ENCODE measurements around the gene RBM4B.
"Not testable (repeated sequence)": the region's sequence is repeated elsewhere in the genome, so short reads cannot be mapped to it uniquely, and the experiment has no call there.

Gene RBM4B, protein sequence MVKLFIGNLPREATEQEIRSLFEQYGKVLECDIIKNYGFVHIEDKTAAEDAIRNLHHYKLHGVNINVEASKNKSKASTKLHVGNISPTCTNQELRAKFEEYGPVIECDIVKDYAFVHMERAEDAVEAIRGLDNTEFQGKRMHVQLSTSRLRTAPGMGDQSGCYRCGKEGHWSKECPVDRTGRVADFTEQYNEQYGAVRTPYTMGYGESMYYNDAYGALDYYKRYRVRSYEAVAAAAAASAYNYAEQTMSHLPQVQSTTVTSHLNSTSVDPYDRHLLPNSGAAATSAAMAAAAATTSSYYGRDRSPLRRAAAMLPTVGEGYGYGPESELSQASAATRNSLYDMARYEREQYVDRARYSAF

DNA sequence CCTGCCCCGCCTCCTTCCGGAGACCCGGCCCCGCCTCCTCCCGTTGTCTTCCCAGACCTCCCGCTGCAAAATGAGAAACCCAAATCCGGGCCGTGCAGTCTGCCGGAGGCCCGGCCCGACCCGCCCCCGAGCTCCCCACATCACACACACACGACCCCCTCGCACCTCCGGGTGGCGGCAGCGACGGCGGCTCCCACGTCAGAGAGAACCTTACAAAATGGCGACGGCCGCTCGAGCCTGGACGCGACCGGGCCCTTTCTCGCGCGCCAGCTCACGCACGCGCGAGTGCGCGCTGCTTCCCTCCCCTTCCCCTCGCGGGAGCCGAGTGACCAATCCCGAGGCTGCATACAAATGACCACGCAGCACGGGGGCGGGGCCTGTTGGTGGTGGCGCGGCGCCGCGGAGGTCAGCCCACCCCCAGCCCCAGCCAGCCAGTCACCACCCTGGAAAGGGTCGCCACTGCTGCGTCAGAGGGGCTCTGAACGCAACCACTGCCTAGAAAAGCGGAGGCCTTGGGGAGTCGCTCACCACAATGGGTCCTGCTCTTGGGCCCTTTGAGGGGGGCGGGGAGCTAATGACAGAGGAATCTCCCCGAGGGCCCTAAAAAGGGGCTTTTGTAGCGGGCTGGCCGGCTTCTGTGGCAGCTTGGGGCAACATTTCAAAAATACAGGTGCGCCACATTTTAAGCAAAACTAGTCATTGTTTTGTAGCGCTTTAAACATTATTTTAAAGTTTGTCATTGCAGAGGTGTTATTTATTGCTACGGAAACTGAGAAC, at the start of gene RBM4B:
TSS of gene RBM4B (minus strand) at position 289 of the 777 bp plus-strand sequence. CDS start 808 bp downstream, outside the sequence.
- DNase-seq = peak; percentile 97

DNA sequence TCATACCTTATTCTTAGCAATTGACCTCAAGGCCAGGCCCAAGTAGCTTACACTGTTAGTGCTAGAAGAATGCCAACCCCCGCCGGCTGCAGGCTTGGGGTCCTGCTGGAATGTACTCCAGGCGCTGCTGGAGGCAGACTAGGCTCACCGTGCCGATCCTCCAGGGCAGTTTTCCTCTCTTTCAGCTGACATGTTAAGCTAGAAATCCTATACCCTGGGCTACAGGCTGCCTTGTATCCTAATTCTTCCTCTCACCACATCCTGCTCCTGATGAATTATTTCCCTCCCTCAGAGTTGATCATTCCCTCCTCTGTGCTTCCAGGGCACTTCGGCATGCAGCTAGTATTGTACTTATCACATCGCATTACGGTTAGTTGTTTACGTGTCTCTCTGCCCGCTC, 48.0 kb upstream of the RBM4B start:
- DNase-seq = no peak

DNA sequence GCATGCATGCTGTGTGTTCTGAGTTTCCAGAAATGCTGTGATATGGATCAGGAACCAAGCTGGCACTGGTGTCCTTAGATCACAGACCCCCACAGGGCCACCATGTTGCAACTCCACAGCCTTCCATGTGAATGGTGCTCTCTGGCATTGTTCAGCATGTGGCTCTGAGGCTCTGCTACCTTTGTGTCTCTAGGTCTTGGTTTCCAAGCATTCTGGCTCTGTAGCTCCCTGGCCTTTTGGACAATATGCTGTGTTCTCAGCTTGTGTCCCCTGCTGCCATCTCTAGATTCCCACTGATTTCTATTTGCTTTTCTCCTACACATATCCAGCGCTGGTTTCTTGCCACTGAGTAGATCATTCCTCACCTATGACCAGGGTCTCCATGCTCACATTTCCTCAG, 47.4 kb upstream of the RBM4B start:
- DNase-seq = no peak

DNA sequence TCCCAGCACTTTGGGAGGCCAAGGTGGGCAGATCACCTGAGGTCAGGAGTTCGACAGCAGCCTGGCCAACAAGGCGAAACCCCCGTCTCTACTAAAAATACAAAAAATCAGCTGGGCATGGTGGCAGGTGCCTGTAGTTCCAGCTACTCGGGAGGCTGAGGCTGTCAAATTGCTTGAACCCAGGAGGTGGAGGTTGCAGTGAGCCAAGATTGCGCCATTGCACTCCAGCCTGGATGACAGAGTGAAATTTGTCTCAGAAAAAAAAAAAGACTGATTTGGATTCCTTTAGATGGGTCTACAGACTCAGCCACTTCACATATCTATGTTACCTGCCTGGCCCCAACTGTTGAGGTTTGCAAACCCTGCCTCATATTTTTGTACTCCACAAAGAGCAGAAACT, 46.5 kb upstream of the RBM4B start:
- not testable (repeated sequence) for DNase-seq

DNA sequence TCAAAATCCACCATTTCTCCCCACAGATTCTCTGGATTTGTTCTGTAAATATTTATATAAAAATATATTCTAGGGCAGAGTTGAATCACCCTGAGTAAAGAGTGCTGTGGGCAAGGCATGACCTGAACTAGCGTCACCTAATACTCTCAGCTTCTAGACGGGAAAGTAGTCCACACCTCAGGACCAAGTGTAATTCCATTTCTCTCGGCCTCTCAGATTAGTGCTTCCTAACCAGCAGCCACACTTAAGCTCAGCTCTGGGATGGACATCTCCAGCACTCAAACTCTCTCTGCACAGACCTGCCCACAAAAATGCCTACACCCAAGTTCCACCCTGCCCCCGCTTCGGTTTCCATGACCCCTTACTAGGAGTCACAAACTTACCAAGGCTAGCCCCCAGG, 46.0 kb upstream of the RBM4B start:
- no peak for DNase-seq

DNA sequence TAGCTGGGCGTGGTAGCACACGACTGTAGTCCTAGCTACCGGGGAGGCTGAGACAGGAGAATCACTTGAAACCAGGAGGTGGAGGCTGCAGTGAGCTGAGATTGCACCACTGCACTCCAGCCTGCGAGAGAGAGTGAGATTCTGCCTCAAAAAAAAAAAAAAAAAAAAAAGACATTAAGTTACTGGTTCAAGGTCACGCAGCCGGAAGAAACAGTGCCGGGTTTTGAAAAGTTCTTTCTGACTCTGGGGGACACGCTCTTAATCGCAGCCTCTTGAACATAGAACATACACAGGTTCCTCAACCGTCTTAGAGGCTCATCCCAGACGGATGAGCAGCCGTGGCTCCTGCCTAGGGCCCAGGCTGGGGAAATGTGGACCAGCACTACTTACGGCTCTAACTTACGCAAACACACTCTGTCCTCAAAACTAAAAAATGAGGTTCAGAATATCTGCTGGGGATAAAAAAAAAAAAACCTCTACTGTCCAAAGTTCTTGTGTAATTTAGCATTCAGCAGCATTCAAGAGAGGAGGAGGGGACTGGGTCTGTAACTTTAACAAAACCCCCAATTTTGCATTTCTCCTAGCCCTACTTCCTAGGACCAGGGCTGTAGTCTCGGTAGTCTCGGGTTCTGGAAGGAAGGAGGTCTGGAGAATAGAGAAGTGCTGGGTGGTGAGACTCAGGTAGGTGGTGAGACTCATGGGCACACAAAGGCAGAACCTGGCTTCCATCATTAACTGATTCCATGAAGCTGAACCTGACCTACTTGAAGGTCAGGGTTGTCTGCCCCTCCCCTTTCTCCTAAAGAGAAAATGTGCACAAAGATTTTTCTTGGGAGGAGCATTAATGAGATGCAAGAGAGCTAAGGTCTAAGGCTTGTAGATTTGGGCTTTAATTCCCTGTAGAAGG, 45.3 kb upstream of the RBM4B start:
- no peak for DNase-seq

DNA sequence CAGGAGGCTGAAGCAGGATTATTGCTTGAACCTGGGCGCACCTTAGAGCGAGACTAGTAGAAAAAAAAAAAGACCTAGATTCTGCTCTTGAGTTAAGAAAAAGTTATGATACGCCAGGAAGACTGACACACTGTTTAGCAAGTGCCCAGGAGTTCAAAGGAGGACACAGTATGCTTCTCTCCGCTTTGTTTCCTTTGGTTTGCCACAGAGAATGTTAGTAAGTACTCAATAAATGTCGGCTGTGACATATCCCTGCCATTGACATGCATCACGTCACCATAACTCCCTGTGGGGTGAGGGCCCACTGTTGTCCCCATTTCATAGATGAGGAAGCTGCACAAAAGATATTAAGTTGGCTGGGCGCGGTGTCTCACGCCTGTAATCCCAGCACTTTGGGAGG, 44.3 kb upstream of the RBM4B start:
- DNase-seq = no peak

DNA sequence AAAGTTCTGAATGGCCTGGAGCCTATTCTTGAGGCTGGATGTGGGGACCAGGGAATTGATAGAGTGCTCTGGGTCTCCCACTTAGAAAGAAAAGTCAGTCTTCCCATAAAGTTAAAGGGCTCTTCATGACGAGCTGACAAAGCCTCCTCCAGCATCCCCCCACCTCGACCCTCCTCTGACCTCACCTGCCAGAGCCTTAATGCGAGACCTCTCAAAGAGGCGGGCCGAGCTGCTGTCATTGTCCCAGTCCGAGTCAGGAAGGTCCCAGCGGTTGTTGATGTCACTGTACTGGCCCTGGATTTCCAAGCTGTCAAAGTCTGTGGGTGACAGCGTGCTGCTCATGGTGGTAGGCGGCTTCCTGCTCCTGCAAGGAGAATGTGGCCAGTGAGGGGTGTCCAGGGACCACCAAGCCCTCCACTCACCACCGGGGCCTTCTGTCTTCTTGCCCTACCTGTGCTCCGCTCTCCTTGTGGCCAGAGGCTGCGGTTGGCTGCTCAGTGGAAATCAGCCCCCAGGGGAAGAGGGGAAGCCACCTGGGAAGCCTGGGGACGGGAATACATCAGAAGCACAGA, 43.3 kb upstream of the RBM4B start:
- DNase-seq = no peak

DNA sequence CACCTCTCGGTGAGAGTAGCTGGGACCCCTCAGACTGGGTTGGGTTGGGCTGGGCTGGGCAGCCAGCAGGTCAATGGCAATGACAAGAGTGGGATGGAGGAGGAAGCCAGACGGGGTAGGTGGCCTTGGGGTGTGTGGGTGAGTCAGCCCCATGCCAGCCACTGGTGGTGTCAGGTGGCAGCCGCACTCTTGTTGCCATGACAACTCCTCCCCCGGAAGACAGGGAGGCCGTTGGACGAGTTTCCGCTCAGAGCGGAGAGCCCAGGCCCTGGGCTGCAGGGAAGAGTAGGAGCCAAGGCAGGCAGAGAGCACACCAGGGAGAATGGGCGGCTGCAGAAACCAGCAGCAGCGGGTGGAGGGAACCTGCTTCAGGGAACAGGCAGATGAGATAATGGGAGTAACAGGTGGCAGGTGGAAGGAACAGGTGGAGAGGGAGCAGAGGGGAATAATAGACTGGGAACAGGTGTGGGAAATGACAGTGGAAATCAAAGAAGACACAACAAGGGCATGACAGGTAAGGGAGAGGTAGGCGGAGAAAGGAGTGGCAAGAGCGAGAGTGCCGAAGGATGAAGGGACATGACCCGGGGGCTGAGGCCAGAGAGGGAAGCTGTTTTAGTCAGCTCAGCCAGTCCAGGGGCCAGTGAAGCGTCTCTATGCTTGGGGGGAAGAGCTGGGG, 42.7 kb upstream of the RBM4B start:
- DNase-seq = peak; percentile 95

DNA sequence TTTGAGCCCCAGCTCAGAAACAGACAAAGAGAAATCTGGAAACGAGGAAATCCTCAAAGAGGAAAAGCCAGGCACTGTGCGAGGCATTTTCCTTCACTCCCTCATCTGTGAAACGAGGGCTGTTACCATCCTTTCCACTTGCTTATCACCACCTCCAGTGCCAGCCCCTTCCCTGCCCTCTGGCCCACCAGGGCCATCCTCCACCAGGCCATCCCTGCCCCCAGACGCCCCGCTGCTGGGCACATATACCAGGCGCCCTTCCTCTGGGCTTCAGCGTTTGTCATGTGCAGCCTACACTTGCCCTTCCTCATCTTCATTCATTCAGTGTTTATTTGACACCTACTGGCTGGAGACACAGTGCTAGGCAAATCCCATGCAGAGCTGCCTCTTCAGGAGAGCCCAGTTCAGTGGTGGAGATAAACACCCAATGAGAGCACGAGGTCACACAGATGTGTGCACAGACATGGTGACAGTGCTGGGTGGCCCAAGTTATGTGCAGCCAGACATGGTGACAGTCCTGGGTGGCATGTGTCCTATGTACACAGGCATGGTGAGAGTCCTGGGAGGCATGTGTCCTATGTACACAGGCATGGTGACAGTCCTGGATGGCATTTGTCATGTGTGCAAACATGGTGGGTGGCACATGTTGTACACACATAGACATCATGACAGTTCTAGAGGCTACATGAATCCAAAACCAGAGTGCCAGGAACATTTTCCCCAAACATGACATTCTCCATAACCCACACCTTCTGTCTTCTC, 41.6 kb upstream of the RBM4B start:
- DNase-seq = no peak

DNA sequence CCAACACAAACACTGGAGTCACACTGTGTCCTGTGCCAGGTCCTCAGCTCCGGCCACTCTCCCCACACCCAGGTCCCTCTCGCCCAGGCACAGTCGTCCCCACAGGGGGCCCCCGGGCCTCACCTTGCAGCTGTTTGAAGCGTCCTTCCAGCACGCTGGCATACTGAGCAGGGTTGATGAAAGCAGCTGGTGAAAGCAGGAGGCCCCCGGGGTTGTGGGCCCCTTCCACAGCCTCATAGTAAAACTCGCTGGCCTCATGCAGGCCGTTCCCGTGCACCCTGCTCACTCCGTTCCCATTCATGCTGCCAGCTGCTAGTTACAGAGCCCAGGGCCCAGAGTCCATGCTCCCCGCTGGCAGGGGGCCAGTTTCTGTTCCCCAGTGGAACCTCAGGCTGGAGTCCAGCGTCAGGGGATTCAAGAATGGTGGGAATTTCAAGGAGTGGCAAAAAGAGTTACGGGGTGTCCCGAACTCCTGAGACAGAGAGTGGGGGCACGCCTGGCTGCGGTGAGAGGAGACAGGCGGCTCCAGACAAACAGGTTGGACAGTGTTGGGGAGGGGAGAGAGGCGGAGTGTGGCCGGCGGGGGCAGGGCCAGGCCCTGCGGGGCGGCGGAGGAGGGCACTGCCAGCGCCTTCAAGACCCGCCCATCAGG, 40.8 kb upstream of the RBM4B start:
- DNase-seq = no peak

DNA sequence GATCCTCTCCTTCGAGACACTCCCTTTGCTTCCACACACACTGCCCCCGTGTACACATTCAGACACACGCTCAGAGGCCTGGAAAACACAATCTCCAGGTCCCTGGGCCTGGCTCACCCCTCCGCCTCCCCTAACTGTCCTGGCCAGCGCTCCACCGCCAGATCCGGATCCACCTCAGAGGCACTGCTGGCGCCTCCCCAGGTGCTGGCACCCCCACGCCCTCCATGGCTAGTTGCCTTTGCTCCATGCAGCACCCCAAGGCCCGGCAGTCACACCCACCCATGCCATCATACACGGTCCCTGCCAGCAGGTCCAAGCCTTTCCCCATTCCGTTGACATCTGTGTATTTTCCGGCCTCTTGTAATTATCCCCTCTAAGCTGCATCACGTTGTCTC, 40.2 kb upstream of the RBM4B start:
- DNase-seq = no peak

DNA sequence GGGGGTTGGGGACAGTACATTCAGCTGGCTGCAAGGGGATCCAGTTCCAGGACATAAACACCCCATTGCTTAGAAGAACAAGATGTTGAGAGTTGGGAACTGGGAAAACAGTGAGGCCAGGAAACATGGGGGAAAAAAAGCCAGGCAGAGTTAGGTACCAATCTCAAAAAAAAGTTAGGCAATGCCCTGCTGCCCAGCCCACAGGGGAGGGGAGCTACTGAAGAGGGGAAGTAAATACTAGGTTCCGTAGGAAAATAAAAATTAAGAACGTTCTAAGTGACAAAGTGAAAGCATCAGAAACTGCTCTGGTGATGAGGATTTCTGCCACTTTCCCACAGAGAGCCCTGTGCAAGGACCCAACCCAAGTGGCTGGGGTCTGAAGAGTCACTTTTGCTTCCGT, 39.3 kb upstream of the RBM4B start:
- DNase-seq = no peak

DNA sequence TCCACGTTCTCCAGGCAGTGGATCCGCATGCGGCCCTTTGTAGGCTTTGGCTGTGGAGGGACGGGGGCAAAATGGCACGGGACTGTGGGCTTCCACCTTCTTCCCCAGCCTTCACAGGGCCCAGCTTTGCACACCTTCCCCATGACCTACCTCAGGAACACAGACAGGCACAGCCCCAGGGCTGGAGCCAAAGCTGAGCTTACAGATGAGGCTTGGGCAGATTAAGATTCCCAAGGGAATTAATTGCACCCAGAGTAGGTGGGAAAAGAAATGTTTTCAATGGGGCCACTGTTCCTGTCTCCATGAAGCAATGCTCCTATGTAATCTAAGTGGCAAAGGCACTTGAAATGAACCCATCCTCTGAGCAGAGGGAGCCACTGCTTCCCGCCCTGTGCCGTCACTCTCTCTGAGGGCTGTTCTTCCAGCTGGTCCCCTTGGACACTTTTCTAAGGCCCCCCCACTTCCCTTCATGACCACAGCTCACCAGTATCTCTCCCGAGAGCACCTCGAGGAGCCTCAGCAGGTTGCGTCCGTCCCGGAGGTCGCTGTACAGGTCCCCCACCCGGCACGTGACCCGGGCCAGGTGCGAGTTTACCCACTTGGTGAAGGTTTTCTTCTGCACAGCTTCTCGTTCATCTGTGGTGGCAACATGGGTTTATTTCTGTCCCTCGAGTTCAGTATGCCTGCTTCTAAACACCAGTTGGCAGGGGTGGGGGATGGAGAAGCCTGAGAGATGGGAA, 37.8 kb upstream of the RBM4B start:
- DNase-seq = no peak

DNA sequence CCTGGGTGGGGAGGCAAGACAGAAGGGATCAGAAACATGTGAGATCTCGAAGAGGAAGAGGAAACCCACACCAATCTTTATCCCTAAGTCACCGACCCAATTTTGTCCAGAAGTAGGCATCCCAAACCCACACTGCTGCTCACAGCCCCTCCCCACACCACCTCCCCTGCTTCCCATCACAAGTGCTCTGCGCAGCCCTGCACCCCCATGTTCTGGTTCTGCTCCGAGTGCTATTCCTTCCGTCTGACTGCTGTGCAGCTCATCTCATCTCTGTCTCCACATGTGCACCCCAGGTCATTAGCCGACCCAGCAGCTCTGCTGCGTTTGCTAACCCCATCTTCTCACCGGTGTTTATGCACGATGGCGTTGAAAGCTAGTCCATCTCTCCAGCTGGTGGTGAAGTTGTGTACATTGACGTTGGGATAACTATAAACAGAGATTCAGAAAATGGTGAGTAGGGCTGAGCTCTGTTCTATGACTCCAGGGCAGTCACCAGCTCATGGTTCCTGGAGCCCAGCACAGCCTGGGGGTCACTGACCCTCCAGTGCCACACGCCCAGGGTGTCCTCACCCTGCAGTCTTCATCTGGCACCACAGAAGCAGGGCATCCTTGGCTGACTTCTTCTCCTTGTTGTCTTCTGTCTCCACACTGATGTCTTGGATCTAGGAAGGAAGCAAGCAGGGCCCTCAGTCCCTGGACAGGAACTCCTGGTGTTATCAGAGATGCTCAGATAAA, 36.2 kb upstream of the RBM4B start:
- DNase-seq = no peak

DNA sequence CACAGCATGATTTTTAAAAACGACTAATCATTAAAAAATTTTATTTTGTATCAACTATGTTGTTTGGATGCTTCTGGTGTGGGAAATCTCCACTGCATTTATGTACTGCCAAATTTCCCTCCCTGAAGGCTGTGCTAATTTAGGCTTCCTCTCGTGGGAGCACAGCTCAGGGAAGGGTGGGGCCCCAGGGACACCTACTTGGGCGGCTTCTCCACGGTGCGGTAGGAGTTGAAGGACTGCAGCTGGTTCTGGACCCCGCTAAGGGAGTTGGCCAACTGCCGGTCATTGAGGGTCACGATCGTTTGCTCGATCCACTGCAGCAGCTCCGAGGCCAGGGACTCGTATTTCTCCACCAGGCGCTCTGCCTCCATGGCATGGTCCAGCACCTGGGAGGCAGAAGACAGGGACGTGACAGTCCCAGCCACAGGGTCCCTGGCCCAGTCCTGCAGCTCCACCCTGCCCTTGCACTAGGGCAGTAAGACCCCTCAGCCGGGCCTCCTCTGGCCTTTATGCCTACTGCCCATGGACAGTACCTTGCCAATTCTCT, 32.8 kb upstream of the RBM4B start:
- no peak for DNase-seq

DNA sequence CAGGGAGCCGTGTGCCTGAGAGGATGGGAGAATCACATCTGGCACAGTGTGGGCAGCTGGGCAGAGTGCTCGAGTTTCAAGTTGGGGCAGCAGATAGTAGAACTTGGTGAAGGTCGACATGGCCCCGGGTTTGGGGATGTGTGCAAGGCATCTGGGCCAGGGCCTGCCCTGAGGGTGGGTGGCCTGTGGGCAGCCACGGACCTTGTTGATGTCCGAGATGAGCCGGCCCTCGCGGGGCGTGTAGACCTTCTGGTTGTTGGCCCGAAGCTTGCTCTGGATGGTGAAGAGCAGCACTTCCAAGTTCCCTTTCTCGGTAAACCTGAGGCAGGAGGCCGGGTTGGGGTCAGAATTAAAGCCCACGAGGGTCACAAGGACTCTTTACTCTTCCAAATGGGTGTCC, 31.0 kb upstream of the RBM4B start:
- DNase-seq = no peak

DNA sequence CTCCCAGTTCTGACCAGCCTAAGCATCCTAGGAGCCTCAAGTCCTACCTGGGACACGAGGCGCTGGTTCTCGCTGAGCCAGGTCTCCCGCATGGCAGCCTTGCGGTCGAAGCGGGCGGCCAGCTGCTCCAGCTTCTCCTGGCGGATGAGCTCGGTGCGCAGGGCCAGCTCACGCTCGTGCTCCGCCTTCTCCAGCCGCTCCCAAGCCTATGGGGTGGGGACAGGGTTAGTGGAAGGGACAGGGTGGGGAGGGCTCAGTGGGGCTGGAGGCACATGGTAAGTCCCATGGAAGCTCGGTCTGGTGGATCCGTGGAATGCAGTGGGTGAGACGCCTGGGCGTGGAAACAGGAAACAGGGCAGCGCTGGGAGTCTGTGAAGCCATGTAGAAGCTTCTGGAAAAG, 30.4 kb upstream of the RBM4B start:
- no peak for DNase-seq

DNA sequence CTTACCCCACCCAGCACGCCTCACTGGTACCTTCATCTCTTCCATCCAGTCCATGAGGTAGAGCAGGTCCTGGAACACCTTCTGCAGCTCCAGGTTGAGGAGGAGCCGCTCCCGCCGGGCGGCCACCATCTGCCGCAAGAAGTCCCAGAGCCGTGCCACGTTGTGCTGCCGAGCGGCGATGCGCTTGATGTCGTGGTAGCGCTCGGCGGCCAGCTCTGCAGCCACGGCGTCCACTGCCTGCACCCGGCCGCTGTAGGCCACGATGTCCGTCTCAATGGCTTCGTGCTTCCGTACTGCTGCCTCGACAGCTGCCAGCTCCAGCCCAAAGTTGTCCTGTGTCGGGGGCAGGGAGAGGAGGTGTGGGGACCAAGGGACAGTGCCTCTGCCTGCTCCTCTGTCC, 29.8 kb upstream of the RBM4B start:
- DNase-seq = no peak
